OCI-LY1 (cell line): ENCODE data around the gene OR5A2.

Experiments used
- EZH2 ChIP-seq: fragments of 200-600 bp; sonication (generic), shearing (Covaris generic); IDR thresholded peaks from 2 replicates; pipeline ENCODE4 v1.8.0; 2017; ENCODE audit warnings: borderline replicate concordance, mixed run types, mild to moderate bottlenecking, antibody characterized with exemption, low read length, moderate library complexity, mixed read lengths
- TF ChIP-seq, protein P1 (sequence below): fragments of 200-600 bp; sonication (generic), shearing (Covaris generic); IDR thresholded peaks from 2 replicates; pipeline ENCODE4 v1.5.1; 2017; ENCODE audit warnings: mild to moderate bottlenecking, antibody characterized with exemption, low read length, moderate library complexity, mixed read lengths

DNA sequence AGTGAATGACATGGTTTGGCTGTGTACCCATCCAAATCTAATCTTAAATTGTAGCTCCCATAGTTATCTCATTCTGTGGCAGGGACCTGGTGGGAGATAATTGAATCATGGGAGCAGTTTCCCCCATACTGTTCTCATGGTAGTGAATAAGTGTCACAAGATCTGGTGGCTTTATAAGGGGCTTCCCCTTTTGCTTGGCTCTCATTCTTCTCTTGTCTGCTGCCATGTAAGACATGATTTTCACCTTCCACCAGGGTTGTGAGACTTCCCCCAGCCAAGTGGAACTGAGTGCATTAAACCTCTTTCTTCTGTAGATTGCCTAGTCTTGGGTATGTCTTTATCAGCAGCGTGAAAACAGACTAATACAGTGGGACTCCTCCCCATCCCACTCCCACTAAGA, 11.1 kb downstream of the OR5A2 start:
- TF ChIP-seq, protein P1, sequence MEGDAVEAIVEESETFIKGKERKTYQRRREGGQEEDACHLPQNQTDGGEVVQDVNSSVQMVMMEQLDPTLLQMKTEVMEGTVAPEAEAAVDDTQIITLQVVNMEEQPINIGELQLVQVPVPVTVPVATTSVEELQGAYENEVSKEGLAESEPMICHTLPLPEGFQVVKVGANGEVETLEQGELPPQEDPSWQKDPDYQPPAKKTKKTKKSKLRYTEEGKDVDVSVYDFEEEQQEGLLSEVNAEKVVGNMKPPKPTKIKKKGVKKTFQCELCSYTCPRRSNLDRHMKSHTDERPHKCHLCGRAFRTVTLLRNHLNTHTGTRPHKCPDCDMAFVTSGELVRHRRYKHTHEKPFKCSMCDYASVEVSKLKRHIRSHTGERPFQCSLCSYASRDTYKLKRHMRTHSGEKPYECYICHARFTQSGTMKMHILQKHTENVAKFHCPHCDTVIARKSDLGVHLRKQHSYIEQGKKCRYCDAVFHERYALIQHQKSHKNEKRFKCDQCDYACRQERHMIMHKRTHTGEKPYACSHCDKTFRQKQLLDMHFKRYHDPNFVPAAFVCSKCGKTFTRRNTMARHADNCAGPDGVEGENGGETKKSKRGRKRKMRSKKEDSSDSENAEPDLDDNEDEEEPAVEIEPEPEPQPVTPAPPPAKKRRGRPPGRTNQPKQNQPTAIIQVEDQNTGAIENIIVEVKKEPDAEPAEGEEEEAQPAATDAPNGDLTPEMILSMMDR: no peak
- no peak for TF ChIP-seq EZH2
